ENCODE measurements around the gene TAF4.

The TAF4 gene

GRCh38 chr20:62042025-62042820, 23.5 kb downstream of the TAF4 start:
- DNase-seq = no peak

GRCh38 chr20:62040933-62041332, 24.7 kb downstream of the TAF4 start:
- DNase-seq = no peak

- no peak for DNase-seq
Measured at GRCh38 chr20:62040381-62040922, 25.2 kb downstream of the TAF4 start.

GRCh38 chr20:62039738-62040137, 25.9 kb downstream of the TAF4 start:
- DNase-seq = no peak

GRCh38 chr20:62032609-62033368, 32.9 kb downstream of the TAF4 start:
- DNase-seq = no peak

- no peak for DNase-seq
Measured at GRCh38 chr20:62031462-62032092, 34.1 kb downstream of the TAF4 start.

GRCh38 chr20:62030834-62031434, 34.7 kb downstream of the TAF4 start:
- peak in 2 of 5 donors; percentile 10 to 43 for DNase-seq

- no peak for DNase-seq
Measured at GRCh38 chr20:62030357-62030756, 35.3 kb downstream of the TAF4 start.

- no peak for DNase-seq
Measured at GRCh38 chr20:62029949-62030348, 35.7 kb downstream of the TAF4 start.

GRCh38 chr20:62029296-62029695, 36.4 kb downstream of the TAF4 start:
- DNase-seq = no peak

GRCh38 chr20:62028384-62028783, 37.3 kb downstream of the TAF4 start:
- DNase-seq = no peak

- no peak for DNase-seq
Measured at GRCh38 chr20:62027698-62028321, 37.9 kb downstream of the TAF4 start.

- DNase-seq = no peak
Measured at GRCh38 chr20:62027116-62027515, 38.6 kb downstream of the TAF4 start.

GRCh38 chr20:62026564-62026856, 39.2 kb downstream of the TAF4 start:
- no peak for DNase-seq

- no peak for DNase-seq
Measured at GRCh38 chr20:62025832-62026563, 39.7 kb downstream of the TAF4 start.

GRCh38 chr20:62025394-62025793, 40.3 kb downstream of the TAF4 start:
- no peak for DNase-seq

- DNase-seq = no peak
Measured at GRCh38 chr20:62023935-62024334, 41.7 kb downstream of the TAF4 start.

- no peak for DNase-seq
Measured at GRCh38 chr20:62022575-62023139, 43.0 kb downstream of the TAF4 start.

GRCh38 chr20:62021793-62022385, 43.8 kb downstream of the TAF4 start:
- no peak for DNase-seq

- DNase-seq = no peak
Measured at GRCh38 chr20:62020935-62021701, 44.6 kb downstream of the TAF4 start.
